Measurements from ENCODE around the gene MEPCE.

The MEPCE gene

GRCh38 chr7:100406767-100407166, 22.9 kb upstream of the MEPCE start:
- Histone ChIP-seq H3K36me3 (ENCODE audit: control insufficient read depth, insufficient read depth, low read length) (no peaks in the 10 kb centered on the region), H3K27me3 (replicated peaks; ENCODE audit: control insufficient read depth, insufficient read depth, low read length, poor library complexity, severe bottlenecking) (no peaks in the 10 kb centered on the region), H3K4me3 (ENCODE audit: insufficient read depth, low read depth, low read length, poor library complexity, severe bottlenecking) (no peak overlapping the region), H3K27ac (ENCODE audit: insufficient read depth, low read length, poor library complexity, severe bottlenecking) (no peak overlapping the region), H3K9me3 (ENCODE audit: control insufficient read depth, low read length) (no peaks in the 10 kb centered on the region), H3K4me1 (ENCODE audit: control insufficient read depth, insufficient read depth, low read length, poor library complexity, severe bottlenecking) (no peaks in the 10 kb centered on the region)
- no peak for DNase-seq

GRCh38 chr7:100407285-100408180, 22.1 kb upstream of the MEPCE start:
- Histone ChIP-seq H3K9me3 (ENCODE audit: control insufficient read depth, low read length) (no peaks in the 10 kb centered on the region), H3K36me3 (ENCODE audit: control insufficient read depth, insufficient read depth, low read length) (no peaks in the 10 kb centered on the region), H3K4me3 (ENCODE audit: insufficient read depth, low read depth, low read length, poor library complexity, severe bottlenecking) (no peak overlapping the region), H3K27ac (ENCODE audit: insufficient read depth, low read length, poor library complexity, severe bottlenecking) (no peak overlapping the region), H3K4me1 (ENCODE audit: control insufficient read depth, insufficient read depth, low read length, poor library complexity, severe bottlenecking) (no peaks in the 10 kb centered on the region), H3K27me3 (replicated peaks; ENCODE audit: control insufficient read depth, insufficient read depth, low read length, poor library complexity, severe bottlenecking) (no peaks in the 10 kb centered on the region)
- no peak for DNase-seq

GRCh38 chr7:100411101-100411500, 18.5 kb upstream of the MEPCE start:
- Histone ChIP-seq H3K27ac (ENCODE audit: insufficient read depth, low read length, poor library complexity, severe bottlenecking) (no peak overlapping the region), H3K4me3 (ENCODE audit: insufficient read depth, low read depth, low read length, poor library complexity, severe bottlenecking) (no peak overlapping the region), H3K36me3 (ENCODE audit: control insufficient read depth, insufficient read depth, low read length) (no peaks in the 10 kb centered on the region), H3K9me3 (ENCODE audit: control insufficient read depth, low read length) (no peaks in the 10 kb centered on the region), H3K4me1 (ENCODE audit: control insufficient read depth, insufficient read depth, low read length, poor library complexity, severe bottlenecking) (no peaks in the 10 kb centered on the region), H3K27me3 (replicated peaks; ENCODE audit: control insufficient read depth, insufficient read depth, low read length, poor library complexity, severe bottlenecking) (no peaks in the 10 kb centered on the region)
- DNase-seq = no peak

DNA sequence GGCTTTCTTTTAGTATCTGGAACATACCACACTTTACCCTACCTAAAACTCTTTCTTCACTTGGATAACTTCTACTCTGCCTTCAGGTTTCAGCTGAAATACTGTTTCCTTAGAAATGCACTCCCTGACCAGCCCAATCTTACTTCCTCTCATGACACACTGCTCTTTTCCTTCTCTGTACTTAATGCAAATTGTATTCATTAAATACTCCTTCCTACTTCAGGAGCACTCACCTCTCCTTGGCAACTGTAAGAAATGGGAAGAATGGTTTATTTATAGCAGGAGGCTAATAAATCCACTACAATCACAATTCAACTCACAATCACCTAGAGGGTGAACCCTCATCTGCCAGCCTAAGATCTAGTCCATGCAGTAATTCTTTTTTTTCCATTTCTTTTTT, 16.3 kb upstream of the MEPCE start:
- no peaks in the 10 kb centered on the region for H3K4me1 ChIP-seq (ENCODE audit: control insufficient read depth, insufficient read depth, low read length, poor library complexity, severe bottlenecking)
- DNase-seq = no peak
- H3K27ac ChIP-seq (ENCODE audit: insufficient read depth, low read length, poor library complexity, severe bottlenecking) = no peak overlapping the region
- H3K4me3 ChIP-seq (ENCODE audit: insufficient read depth, low read depth, low read length, poor library complexity, severe bottlenecking) = no peak overlapping the region
- H3K36me3 ChIP-seq (ENCODE audit: control insufficient read depth, insufficient read depth, low read length) = no peaks in the 10 kb centered on the region
- no peaks in the 10 kb centered on the region for H3K27me3 ChIP-seq (replicated peaks; ENCODE audit: control insufficient read depth, insufficient read depth, low read length, poor library complexity, severe bottlenecking)
- no peaks in the 10 kb centered on the region for H3K9me3 ChIP-seq (ENCODE audit: control insufficient read depth, low read length)

DNA sequence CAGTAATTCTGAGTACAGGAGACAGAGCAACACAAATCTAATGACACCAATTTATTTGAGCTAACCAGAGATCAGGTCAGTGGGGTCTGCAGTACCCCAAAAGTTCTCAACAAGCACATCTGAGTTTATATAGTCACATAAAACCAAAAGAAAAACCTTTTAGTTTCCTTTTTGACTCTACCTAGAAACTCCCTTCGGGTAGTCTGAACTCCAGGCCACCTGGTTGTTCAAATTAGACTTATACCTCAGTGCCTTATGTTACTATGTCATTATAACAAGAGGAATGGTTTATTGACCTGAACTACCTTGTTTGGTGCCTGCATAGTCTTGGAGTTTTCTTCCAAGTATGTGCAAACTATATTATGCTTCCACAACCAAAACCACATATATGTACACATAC, 15.7 kb upstream of the MEPCE start:
- Histone ChIP-seq H3K27me3 (replicated peaks; ENCODE audit: control insufficient read depth, insufficient read depth, low read length, poor library complexity, severe bottlenecking) (no peaks in the 10 kb centered on the region), H3K9me3 (ENCODE audit: control insufficient read depth, low read length) (no peaks in the 10 kb centered on the region), H3K27ac (ENCODE audit: insufficient read depth, low read length, poor library complexity, severe bottlenecking) (no peak overlapping the region), H3K4me1 (ENCODE audit: control insufficient read depth, insufficient read depth, low read length, poor library complexity, severe bottlenecking) (no peaks in the 10 kb centered on the region), H3K4me3 (ENCODE audit: insufficient read depth, low read depth, low read length, poor library complexity, severe bottlenecking) (no peak overlapping the region), H3K36me3 (ENCODE audit: control insufficient read depth, insufficient read depth, low read length) (no peaks in the 10 kb centered on the region)
- DNase-seq = no peak

GRCh38 chr7:100415448-100415847, 14.2 kb upstream of the MEPCE start:
- no peaks in the 10 kb centered on the region for H3K36me3 ChIP-seq (ENCODE audit: control insufficient read depth, insufficient read depth, low read length)
- DNase-seq = no peak

GRCh38 chr7:100418930-100419659, 10.5 kb upstream of the MEPCE start:
- no peak for DNase-seq
- no peak overlapping the region for H3K27ac ChIP-seq (ENCODE audit: insufficient read depth, low read length, poor library complexity, severe bottlenecking)
- no peaks in the 10 kb centered on the region for H3K9me3 ChIP-seq (ENCODE audit: control insufficient read depth, low read length)
- H3K4me1 ChIP-seq (ENCODE audit: control insufficient read depth, insufficient read depth, low read length, poor library complexity, severe bottlenecking) = no peaks in the 10 kb centered on the region
- no peaks in the 10 kb centered on the region for H3K27me3 ChIP-seq (replicated peaks; ENCODE audit: control insufficient read depth, insufficient read depth, low read length, poor library complexity, severe bottlenecking)
- H3K4me3 ChIP-seq (ENCODE audit: insufficient read depth, low read depth, low read length, poor library complexity, severe bottlenecking) = no peak overlapping the region
- no peaks in the 10 kb centered on the region for H3K36me3 ChIP-seq (ENCODE audit: control insufficient read depth, insufficient read depth, low read length)

More at GRCh38 chr7:100415448-100415847, 14.2 kb upstream of the MEPCE start:
- Histone ChIP-seq H3K27ac (ENCODE audit: insufficient read depth, low read length, poor library complexity, severe bottlenecking) (no peak overlapping the region), H3K4me3 (ENCODE audit: insufficient read depth, low read depth, low read length, poor library complexity, severe bottlenecking) (no peak overlapping the region), H3K9me3 (ENCODE audit: control insufficient read depth, low read length) (no peaks in the 10 kb centered on the region), H3K27me3 (replicated peaks; ENCODE audit: control insufficient read depth, insufficient read depth, low read length, poor library complexity, severe bottlenecking) (no peaks in the 10 kb centered on the region), H3K4me1 (ENCODE audit: control insufficient read depth, insufficient read depth, low read length, poor library complexity, severe bottlenecking) (no peaks in the 10 kb centered on the region)

- H3K4me3 ChIP-seq (ENCODE audit: insufficient read depth, low read depth, low read length, poor library complexity, severe bottlenecking) = no peak overlapping the region
- no peaks in the 10 kb centered on the region for H3K9me3 ChIP-seq (ENCODE audit: control insufficient read depth, low read length)
- H3K36me3 ChIP-seq (ENCODE audit: control insufficient read depth, insufficient read depth, low read length) = no peaks in the 10 kb centered on the region
- no peak for DNase-seq
- H3K27me3 ChIP-seq (replicated peaks; ENCODE audit: control insufficient read depth, insufficient read depth, low read length, poor library complexity, severe bottlenecking) = no peaks in the 10 kb centered on the region
- no peaks in the 10 kb centered on the region for H3K4me1 ChIP-seq (ENCODE audit: control insufficient read depth, insufficient read depth, low read length, poor library complexity, severe bottlenecking)
- no peak overlapping the region for H3K27ac ChIP-seq (ENCODE audit: insufficient read depth, low read length, poor library complexity, severe bottlenecking)
These were observed 9.9 kb upstream of the MEPCE start for GRCh38 chr7:100419660-100420226.

- H3K27me3 ChIP-seq (replicated peaks; ENCODE audit: control insufficient read depth, insufficient read depth, low read length, poor library complexity, severe bottlenecking) = no peaks in the 10 kb centered on the region
- no peak for DNase-seq
- H3K9me3 ChIP-seq (ENCODE audit: control insufficient read depth, low read length) = no peaks in the 10 kb centered on the region
- H3K4me1 ChIP-seq (ENCODE audit: control insufficient read depth, insufficient read depth, low read length, poor library complexity, severe bottlenecking) = no peaks in the 10 kb centered on the region
- H3K27ac ChIP-seq (ENCODE audit: insufficient read depth, low read length, poor library complexity, severe bottlenecking) = no peak overlapping the region
- no peaks in the 10 kb centered on the region for H3K36me3 ChIP-seq (ENCODE audit: control insufficient read depth, insufficient read depth, low read length)
- no peak overlapping the region for H3K4me3 ChIP-seq (ENCODE audit: insufficient read depth, low read depth, low read length, poor library complexity, severe bottlenecking)
These were observed 6.3 kb upstream of the MEPCE start for GRCh38 chr7:100423315-100423714.

- no peaks in the 10 kb centered on the region for H3K36me3 ChIP-seq (ENCODE audit: control insufficient read depth, insufficient read depth, low read length)
- no peaks in the 10 kb centered on the region for H3K27me3 ChIP-seq (replicated peaks; ENCODE audit: control insufficient read depth, insufficient read depth, low read length, poor library complexity, severe bottlenecking)
- H3K4me1 ChIP-seq (ENCODE audit: control insufficient read depth, insufficient read depth, low read length, poor library complexity, severe bottlenecking) = peaks cover 1% of the 10 kb centered on the region
- no peaks in the 10 kb centered on the region for H3K9me3 ChIP-seq (ENCODE audit: control insufficient read depth, low read length)
- H3K27ac ChIP-seq (ENCODE audit: insufficient read depth, low read length, poor library complexity, severe bottlenecking) = no peak overlapping the region
- no peak for DNase-seq
- no peak overlapping the region for H3K4me3 ChIP-seq (ENCODE audit: insufficient read depth, low read depth, low read length, poor library complexity, severe bottlenecking)
These were observed 4.3 kb upstream of the MEPCE start for GRCh38 chr7:100425347-100425746.

Data from effector memory CD4-positive, alpha-beta T cell (primary cell).